Sigmoid colon (tissue), 4 donors: Measurements from ENCODE around the gene POLG.

ENCODE experiments used
- EP300 ChIP-seq, 4 donors: sonication (generic); formaldehyde crosslinking; IDR thresholded peaks; one replicate each; pipeline ENCODE4 v1.6.1; 2017; ENCODE audit warnings: antibody characterized with exemption in 4 of 4
- POLR2A ChIP-seq, 2 donors: fragments of 450-650 bp; IDR thresholded peaks; one replicate each; pipeline ENCODE4 v1.6.1; 2016; ENCODE audit warnings: antibody characterized with exemption in 2 of 2, mild to moderate bottlenecking in 2 of 2, moderate library complexity in 2 of 2
- POLR2AphosphoS5 ChIP-seq, 4 donors: sonication (generic); formaldehyde crosslinking; IDR thresholded peaks; one replicate each; pipeline ENCODE4 v1.6.1; 2017; ENCODE audit warnings: antibody characterized with exemption in 4 of 4
- TF ChIP-seq, protein P1 (sequence below), 4 experiments: fragments of 450-650 bp in 3 of 4; fragments of 200-600 bp in 1 of 4; IDR thresholded peaks; one replicate each; pipeline ENCODE4 v1.5.1; 2016 to 2019; ENCODE audit warnings: antibody characterized with exemption in 4 of 4, mild to moderate bottlenecking in 3 of 4, moderate library complexity in 2 of 4

DNA sequence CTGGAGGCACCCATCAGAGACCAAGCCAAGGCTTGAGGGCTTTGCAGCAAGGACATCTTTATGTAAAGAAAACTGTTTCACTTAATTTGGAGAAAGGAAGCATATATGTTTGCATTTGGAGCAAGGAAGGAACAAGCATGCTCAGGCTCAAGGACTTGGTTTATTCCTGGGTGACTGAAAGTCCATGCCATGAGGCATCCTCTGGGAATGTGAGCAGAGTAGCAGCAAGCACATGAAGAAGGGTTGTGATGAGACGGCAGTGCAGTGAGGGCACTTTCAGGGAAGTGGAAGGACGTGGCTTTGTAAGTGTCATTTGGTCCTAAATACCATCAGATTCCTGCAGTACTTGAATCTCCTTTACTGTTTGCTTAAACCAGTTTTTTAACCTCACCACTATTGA, 26.8 kb downstream of the POLG start:
- TF ChIP-seq POLR2A (IDR thresholded peaks at IDR 0.05) = no peak
- TF ChIP-seq, protein P1, sequence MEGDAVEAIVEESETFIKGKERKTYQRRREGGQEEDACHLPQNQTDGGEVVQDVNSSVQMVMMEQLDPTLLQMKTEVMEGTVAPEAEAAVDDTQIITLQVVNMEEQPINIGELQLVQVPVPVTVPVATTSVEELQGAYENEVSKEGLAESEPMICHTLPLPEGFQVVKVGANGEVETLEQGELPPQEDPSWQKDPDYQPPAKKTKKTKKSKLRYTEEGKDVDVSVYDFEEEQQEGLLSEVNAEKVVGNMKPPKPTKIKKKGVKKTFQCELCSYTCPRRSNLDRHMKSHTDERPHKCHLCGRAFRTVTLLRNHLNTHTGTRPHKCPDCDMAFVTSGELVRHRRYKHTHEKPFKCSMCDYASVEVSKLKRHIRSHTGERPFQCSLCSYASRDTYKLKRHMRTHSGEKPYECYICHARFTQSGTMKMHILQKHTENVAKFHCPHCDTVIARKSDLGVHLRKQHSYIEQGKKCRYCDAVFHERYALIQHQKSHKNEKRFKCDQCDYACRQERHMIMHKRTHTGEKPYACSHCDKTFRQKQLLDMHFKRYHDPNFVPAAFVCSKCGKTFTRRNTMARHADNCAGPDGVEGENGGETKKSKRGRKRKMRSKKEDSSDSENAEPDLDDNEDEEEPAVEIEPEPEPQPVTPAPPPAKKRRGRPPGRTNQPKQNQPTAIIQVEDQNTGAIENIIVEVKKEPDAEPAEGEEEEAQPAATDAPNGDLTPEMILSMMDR (IDR thresholded peaks at IDR 0.05) = no peak
- no peak for TF ChIP-seq POLR2AphosphoS5 (IDR thresholded peaks at IDR 0.05)
- TF ChIP-seq EP300 (IDR thresholded peaks at IDR 0.05) = no peak
